Thyroid gland (tissue), 4 donors: ENCODE measurements around the gene S100A9.

Source experiments
- CTCF ChIP-seq, 6 experiments: fragments of 200-600 bp in 3 of 6; fragments of 450-650 bp in 3 of 6; sonication (generic) in 3 of 6; IDR thresholded peaks; one replicate each; pipeline ENCODE4 v1.5.1; 2016 to 2019; ENCODE audit warnings: antibody characterized with exemption in 6 of 6, mild to moderate bottlenecking in 2 of 6, inconsistent platforms in 1 of 6, moderate library complexity in 1 of 6
- POLR2A ChIP-seq, 2 donors: fragments of 450-650 bp; IDR thresholded peaks; one replicate each; pipeline ENCODE4 v1.6.1; 2017; ENCODE audit warnings: antibody characterized with exemption in 2 of 2, mild to moderate bottlenecking in 2 of 2, moderate library complexity in 1 of 2

- TF ChIP-seq CTCF (IDR thresholded peaks at IDR 0.05) = no peak
- no peak for TF ChIP-seq POLR2A (IDR thresholded peaks at IDR 0.05)
These were observed 47.1 kb upstream of the S100A9 start for GRCh38 chr1:153310526-153310925.
